Neural progenitor cell (in vitro differentiated cells): ENCODE measurements around the gene PPP3R1. TPM values are rescaled to one million over a fixed set of nuclear protein-coding genes. Genes with fewer than 3 reads are reported as not detected.

Experiments used
- DNase-seq: peaks from one replicate; pipeline ENCODE4 v3.0.0-alpha.2; 2016; ENCODE audit warnings: low spot score
- H2AFZ ChIP-seq: fragments of 200-600 bp; sonication (generic); replicated peaks from 2 replicates; pipeline ENCODE4 v1.6.1; 2016; ENCODE audit warnings: antibody characterized with exemption
- H3F3A ChIP-seq: fragments of 200-600 bp; sonication (generic); 2 replicates; pipeline ENCODE4 v1.6.1; 2016; ENCODE audit warnings: antibody characterized with exemption, low read depth
- H3K27ac ChIP-seq: fragments of 200-600 bp; sonication (generic); 2 replicates; pipeline ENCODE4 v1.5.1; 2016; ENCODE audit warnings: mild to moderate bottlenecking
- H3K27me3 ChIP-seq: fragments of 200-600 bp; sonication (generic); 2 replicates; pipeline ENCODE4 v1.6.1; 2016; ENCODE audit warnings: mild to moderate bottlenecking, moderate library complexity
- H3K36me3 ChIP-seq: fragments of 200-600 bp; sonication (generic); 2 replicates; pipeline ENCODE4 v1.5.1; 2016
- H3K4me1 ChIP-seq: fragments of 200-600 bp; sonication (generic); 2 replicates; pipeline ENCODE4 v1.6.1; 2016; ENCODE audit warnings: mixed run types
- H3K4me2 ChIP-seq: fragments of 200-600 bp; sonication (generic); 2 replicates; pipeline ENCODE4 v1.6.1; 2016
- H3K4me3 ChIP-seq: fragments of 200-600 bp; sonication (generic); 2 replicates; pipeline ENCODE4 v1.5.1; 2016
- H3K79me2 ChIP-seq: fragments of 200-600 bp; sonication (generic); 2 replicates; pipeline ENCODE4 v1.6.1; 2016; ENCODE audit warnings: low read depth
- H3K9ac ChIP-seq: fragments of 200-600 bp; sonication (generic); 2 replicates; pipeline ENCODE4 v1.6.1; 2016
- H3K9me3 ChIP-seq: fragments of 200-600 bp; sonication (generic); 2 replicates; pipeline ENCODE4 v1.5.1; 2016; ENCODE audit warnings: low read depth
- H4K20me1 ChIP-seq: fragments of 200-600 bp; sonication (generic); 2 replicates; pipeline ENCODE4 v1.6.1; 2016; ENCODE audit warnings: low read depth
- H3K27ac Mint-ChIP-seq: 3 replicates; pipeline ENCODE4 v1.8.0; 2021; ENCODE audit warnings: mixed read lengths
- H3K27me3 Mint-ChIP-seq: 2 replicates; pipeline ENCODE4 v1.8.0; 2022; ENCODE audit warnings: low read depth, mild to moderate bottlenecking, inconsistent platforms, moderate library complexity, mixed read lengths; ENCODE audit not compliant: insufficient read depth
- H3K36me3 Mint-ChIP-seq: 3 replicates; pipeline ENCODE4 v1.8.0; 2021; ENCODE audit warnings: mixed read lengths
- H3K4me1 Mint-ChIP-seq: 3 replicates; pipeline ENCODE4 v1.8.0; 2021; ENCODE audit warnings: mixed read lengths
- H3K4me3 Mint-ChIP-seq: 3 replicates; pipeline ENCODE4 v1.8.0; 2021; ENCODE audit warnings: mild to moderate bottlenecking, moderate library complexity, mixed read lengths
- H3K9me3 Mint-ChIP-seq: 3 replicates; pipeline ENCODE4 v1.8.0; 2020; ENCODE audit warnings: mixed read lengths
- EZH2 ChIP-seq: fragments of 200-600 bp; sonication (generic); IDR thresholded peaks from 2 replicates; pipeline ENCODE4 v1.6.1; 2017; ENCODE audit warnings: antibody characterized with exemption, mild to moderate bottlenecking, moderate library complexity
- EZH2phosphoT487 ChIP-seq: fragments of 200-600 bp; sonication (generic); IDR thresholded peaks from 2 replicates; pipeline ENCODE4 v1.6.1; 2017; ENCODE audit warnings: antibody characterized with exemption
- total RNA-seq: library from RNA; depleted of rRNA; stranded (reverse); fragments of >200 nt; gene quantifications from 2 replicates; pipeline ENCODE4 v1.2.3, GENCODE V29; 2015; ENCODE audit warnings: low replicate concordance
- TF ChIP-seq, protein P1 (sequence below): fragments of 200-600 bp; sonication (generic); IDR thresholded peaks from 2 replicates; pipeline ENCODE4 v1.5.1; 2017; ENCODE audit warnings: antibody characterized with exemption, mild to moderate bottlenecking

The PPP3R1 gene
- total RNA-seq, 1 donor from 2014 or later, result 41.4 TPM

DNA sequence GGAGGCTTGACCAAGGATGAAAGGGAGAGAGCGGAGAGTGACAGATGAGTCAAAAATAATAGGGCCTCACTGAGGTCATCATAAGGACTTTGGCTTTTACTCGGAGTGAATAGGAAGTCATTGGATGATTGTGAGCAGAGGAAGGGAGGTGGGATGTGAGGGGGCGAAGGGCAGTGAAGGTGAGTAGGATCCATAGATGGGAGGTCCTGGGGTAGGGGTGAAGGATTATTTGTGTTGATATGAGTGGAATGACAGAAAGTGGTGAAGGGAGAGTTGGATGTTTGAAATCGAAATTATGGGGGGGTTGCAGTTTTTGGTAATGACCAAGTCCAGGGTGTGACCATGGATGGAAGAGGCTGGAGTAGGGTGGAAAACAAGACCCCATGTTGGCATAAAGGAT lies 80.6 kb downstream of the PPP3R1 start:
- Histone ChIP-seq H3K27me3 (no peaks in the 10 kb centered on the region), H4K20me1 (no peaks in the 10 kb centered on the region), H3F3A (peaks cover 7% of the 10 kb centered on the region), H3K4me3 (no peak overlapping the region), H3K36me3 (no peaks in the 10 kb centered on the region), H3K9ac (no peak overlapping the region), H3K4me2 (no peak overlapping the region), H3K79me2 (no peaks in the 10 kb centered on the region), H3K9me3 (no peaks in the 10 kb centered on the region), H3K27ac (no peak overlapping the region), H2AFZ (no peak overlapping the region), H3K4me1 (no peaks in the 10 kb centered on the region)
- no peaks in the 10 kb centered on the region for H3K4me1 Mint-ChIP-seq
- no peak for DNase-seq
- H3K27me3 Mint-ChIP-seq, result no peaks in the 10 kb centered on the region
- H3K36me3 Mint-ChIP-seq, result peaks cover 3% of the 10 kb centered on the region
- no peaks in the 10 kb centered on the region for H3K9me3 Mint-ChIP-seq
- H3K4me3 Mint-ChIP-seq, result no peak overlapping the region
- H3K27ac Mint-ChIP-seq, result no peak overlapping the region
- TF ChIP-seq, protein P1, sequence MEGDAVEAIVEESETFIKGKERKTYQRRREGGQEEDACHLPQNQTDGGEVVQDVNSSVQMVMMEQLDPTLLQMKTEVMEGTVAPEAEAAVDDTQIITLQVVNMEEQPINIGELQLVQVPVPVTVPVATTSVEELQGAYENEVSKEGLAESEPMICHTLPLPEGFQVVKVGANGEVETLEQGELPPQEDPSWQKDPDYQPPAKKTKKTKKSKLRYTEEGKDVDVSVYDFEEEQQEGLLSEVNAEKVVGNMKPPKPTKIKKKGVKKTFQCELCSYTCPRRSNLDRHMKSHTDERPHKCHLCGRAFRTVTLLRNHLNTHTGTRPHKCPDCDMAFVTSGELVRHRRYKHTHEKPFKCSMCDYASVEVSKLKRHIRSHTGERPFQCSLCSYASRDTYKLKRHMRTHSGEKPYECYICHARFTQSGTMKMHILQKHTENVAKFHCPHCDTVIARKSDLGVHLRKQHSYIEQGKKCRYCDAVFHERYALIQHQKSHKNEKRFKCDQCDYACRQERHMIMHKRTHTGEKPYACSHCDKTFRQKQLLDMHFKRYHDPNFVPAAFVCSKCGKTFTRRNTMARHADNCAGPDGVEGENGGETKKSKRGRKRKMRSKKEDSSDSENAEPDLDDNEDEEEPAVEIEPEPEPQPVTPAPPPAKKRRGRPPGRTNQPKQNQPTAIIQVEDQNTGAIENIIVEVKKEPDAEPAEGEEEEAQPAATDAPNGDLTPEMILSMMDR, result no peak
- no peak for TF ChIP-seq EZH2phosphoT487
- TF ChIP-seq EZH2, result no peak

DNA sequence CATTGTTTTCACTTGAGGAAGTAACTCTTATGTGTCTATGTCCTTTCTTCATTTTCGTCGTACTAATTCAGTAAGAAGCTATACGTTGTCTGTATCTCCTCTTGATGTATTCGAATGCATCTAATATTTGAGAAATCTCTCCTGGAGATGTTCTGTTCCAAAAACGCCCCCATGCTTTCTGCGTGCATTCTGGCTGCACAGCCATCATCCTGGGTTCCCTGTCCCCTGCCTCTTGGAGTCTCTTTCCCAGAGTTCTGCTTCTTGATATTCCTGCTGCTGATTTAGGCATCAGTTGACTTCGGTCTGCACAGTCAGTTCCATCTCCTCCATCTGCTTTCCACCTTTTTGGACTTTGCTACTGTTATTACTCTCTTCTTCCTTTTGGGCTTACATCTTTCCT lies 81.2 kb downstream of the PPP3R1 start:
- Mint-ChIP-seq H3K27ac (no peak overlapping the region), H3K27me3 (no peaks in the 10 kb centered on the region), H3K36me3 (peaks cover 3% of the 10 kb centered on the region), H3K4me1 (no peaks in the 10 kb centered on the region), H3K9me3 (no peaks in the 10 kb centered on the region), H3K4me3 (no peak overlapping the region)
- Histone ChIP-seq H3K9me3 (no peaks in the 10 kb centered on the region), H3K4me1 (no peaks in the 10 kb centered on the region), H3K4me2 (no peak overlapping the region), H4K20me1 (no peaks in the 10 kb centered on the region), H2AFZ (no peak overlapping the region), H3K27me3 (no peaks in the 10 kb centered on the region), H3K9ac (no peak overlapping the region), H3K79me2 (no peaks in the 10 kb centered on the region), H3K4me3 (no peak overlapping the region), H3K27ac (no peak overlapping the region), H3F3A (peaks cover 7% of the 10 kb centered on the region), H3K36me3 (no peaks in the 10 kb centered on the region)
- DNase-seq, result no peak
- TF ChIP-seq, protein P1, result no peak
- TF ChIP-seq EZH2, result no peak
- no peak for TF ChIP-seq EZH2phosphoT487

DNA sequence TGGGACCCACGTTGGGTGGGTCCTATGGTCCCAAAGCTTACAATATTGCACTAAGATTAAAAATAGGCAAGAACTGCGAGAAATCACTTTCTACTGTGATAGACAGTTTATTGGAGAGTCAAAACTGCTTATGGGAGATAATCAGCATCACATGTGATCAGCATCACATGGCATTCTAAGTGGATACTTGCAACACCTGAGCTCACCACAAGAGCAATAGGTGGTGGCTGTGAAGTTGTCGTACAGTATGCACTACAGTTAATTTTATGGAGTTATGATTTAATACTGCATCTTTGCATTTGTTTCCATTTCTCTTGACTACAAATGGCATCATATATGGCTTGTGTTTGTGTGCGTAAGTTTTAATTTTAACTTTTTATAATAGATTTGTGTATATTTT lies 83.0 kb downstream of the PPP3R1 start:
- H3K27me3 Mint-ChIP-seq, result no peaks in the 10 kb centered on the region
- H3K36me3 Mint-ChIP-seq, result peaks cover 3% of the 10 kb centered on the region

More for the DNA sequence above, 83.0 kb downstream of the PPP3R1 start:
- Histone ChIP-seq H3K4me3 (no peak overlapping the region), H3K9me3 (no peaks in the 10 kb centered on the region), H3K27ac (no peak overlapping the region), H3K4me1 (no peaks in the 10 kb centered on the region), H3K79me2 (no peaks in the 10 kb centered on the region), H3F3A (peaks cover 7% of the 10 kb centered on the region), H3K27me3 (no peaks in the 10 kb centered on the region), H4K20me1 (no peaks in the 10 kb centered on the region), H3K4me2 (no peak overlapping the region), H2AFZ (no peak overlapping the region), H3K9ac (no peak overlapping the region), H3K36me3 (no peaks in the 10 kb centered on the region)
- no peaks in the 10 kb centered on the region for H3K4me1 Mint-ChIP-seq
- DNase-seq, result no peak
- TF ChIP-seq, protein P1, result no peak
- no peak for TF ChIP-seq EZH2
- no peaks in the 10 kb centered on the region for H3K9me3 Mint-ChIP-seq
- H3K4me3 Mint-ChIP-seq, result no peak overlapping the region
- H3K27ac Mint-ChIP-seq, result no peak overlapping the region
